ENCODE results near the gene FAT1.
A peak's percentile ranks its signal among the peaks of the same experiment; 100 is the strongest.

Gene FAT1

DNA sequence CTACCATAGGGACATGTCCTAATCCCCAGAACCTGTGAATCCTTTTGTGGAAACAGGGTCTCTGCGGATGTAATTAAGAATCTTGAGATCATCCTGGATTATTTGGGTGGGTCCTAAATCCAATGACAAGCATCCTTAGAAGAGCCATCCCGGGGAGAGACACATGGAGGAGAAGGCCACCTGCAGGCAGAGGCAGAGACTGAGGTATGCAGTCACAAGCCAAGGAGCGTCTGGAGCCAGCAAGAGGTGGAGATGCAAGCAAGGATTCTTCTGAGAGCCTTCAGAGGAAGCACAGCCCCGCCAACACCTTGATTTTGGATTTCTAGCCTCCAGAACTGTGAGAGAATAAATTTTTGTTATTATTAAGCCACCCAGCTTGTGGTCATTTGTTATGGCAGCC is 13.8 kb upstream of the FAT1 start:
- TF ChIP-seq, protein P1, sequence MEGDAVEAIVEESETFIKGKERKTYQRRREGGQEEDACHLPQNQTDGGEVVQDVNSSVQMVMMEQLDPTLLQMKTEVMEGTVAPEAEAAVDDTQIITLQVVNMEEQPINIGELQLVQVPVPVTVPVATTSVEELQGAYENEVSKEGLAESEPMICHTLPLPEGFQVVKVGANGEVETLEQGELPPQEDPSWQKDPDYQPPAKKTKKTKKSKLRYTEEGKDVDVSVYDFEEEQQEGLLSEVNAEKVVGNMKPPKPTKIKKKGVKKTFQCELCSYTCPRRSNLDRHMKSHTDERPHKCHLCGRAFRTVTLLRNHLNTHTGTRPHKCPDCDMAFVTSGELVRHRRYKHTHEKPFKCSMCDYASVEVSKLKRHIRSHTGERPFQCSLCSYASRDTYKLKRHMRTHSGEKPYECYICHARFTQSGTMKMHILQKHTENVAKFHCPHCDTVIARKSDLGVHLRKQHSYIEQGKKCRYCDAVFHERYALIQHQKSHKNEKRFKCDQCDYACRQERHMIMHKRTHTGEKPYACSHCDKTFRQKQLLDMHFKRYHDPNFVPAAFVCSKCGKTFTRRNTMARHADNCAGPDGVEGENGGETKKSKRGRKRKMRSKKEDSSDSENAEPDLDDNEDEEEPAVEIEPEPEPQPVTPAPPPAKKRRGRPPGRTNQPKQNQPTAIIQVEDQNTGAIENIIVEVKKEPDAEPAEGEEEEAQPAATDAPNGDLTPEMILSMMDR (IDR thresholded peaks at IDR 0.05; ENCODE audit: low read length, missing control alignments) = no peak
- DNase-seq (ENCODE audit: low read depth) = no peak
- no peak overlapping the region for H3K4me3 ChIP-seq (replicated peaks; ENCODE audit: low read depth, low read length)

DNA sequence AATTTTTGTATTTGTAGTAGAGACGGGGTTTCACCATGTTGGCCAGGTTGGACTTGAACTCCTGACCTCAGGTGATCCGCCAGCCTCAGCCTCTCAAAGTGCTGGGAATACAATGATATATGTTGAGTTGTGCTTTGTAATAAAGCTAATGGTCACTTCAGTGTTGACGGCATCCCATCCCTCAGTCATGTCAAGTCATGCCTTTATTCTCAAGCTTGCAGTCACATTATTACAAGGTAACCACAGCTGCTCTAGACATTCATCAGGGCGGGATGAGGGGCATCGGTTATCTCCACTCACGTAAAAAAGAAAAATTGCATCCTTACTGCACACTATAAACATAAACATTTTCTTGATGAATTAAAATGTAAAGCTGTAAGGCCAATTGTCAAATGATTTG is 12.8 kb upstream of the FAT1 start:
- TF ChIP-seq, protein P1 (IDR thresholded peaks at IDR 0.05; ENCODE audit: low read length, missing control alignments) = no peak
- DNase-seq (ENCODE audit: low read depth) = no peak
- no peak overlapping the region for H3K4me3 ChIP-seq (replicated peaks; ENCODE audit: low read depth, low read length)

DNA sequence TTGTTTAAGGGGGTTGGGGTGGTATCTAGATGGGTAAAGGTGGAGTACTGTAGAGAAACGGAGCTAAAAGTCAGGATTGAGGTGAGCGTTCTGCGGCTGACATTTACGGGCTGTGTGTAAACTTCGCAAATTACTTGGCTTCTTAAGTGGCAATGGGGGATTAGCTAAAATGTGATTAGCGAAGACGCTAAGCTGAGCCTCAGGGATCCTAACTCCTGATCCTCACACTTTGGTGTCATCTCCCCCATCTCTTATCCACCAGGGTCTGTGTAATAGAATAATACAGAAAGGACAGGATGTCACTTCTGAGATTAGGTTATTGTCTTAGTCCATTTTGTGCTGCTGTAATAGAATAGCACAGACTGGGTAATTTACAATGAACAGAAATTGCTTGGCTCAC is 10.6 kb upstream of the FAT1 start:
- TF ChIP-seq, protein P1 (IDR thresholded peaks at IDR 0.05; ENCODE audit: low read length, missing control alignments) = no peak
- no peak overlapping the region for H3K4me3 ChIP-seq (replicated peaks; ENCODE audit: low read depth, low read length)
- DNase-seq (ENCODE audit: low read depth) = no peak

DNA sequence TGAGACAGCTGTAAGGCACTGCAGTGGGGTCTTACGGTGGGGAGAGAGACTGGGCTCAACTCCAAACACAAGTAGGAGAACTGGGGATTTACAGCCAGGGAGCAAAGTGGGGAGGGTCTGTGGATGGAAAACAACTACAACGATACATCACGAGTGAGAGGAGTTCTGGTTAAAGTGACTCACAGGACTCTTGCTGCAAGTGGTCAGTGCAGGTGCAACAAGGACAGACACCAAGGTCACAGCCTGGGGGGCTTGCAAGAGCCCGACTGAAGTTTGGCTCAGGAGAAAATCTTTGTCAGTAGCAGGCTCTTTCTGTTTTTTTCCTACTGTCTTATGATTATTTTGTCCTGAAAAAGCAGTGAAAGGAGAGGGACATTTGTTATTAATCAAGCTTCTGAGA is 10.1 kb upstream of the FAT1 start:
- DNase-seq (ENCODE audit: low read depth) = no peak
- TF ChIP-seq, protein P1 (IDR thresholded peaks at IDR 0.05; ENCODE audit: low read length, missing control alignments) = no peak
- no peak overlapping the region for H3K4me3 ChIP-seq (replicated peaks; ENCODE audit: low read depth, low read length)

DNA sequence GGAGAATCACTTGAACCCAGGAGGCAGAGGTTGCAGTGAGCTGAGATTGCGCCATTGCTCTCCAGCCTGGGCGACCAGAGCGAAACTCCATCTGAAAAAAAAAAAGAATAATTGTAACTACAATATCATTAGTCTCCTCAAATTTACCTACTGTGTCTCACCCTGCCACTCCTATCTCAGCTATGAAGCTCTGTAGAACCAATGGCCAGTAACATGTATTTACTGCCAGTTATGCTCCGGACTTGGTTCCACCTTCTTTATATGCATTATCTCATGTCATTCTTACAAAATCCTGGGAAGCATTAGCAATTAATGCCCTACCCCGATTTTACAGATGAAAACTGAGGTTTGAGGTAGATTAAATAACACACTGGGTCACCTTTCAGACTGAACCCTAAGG is 7.0 kb upstream of the FAT1 start:
- DNase-seq (ENCODE audit: low read depth) = no peak
- H3K4me3 ChIP-seq (replicated peaks; ENCODE audit: low read depth, low read length) = no peak overlapping the region
- TF ChIP-seq, protein P1 (IDR thresholded peaks at IDR 0.05; ENCODE audit: low read length, missing control alignments) = no peak

DNA sequence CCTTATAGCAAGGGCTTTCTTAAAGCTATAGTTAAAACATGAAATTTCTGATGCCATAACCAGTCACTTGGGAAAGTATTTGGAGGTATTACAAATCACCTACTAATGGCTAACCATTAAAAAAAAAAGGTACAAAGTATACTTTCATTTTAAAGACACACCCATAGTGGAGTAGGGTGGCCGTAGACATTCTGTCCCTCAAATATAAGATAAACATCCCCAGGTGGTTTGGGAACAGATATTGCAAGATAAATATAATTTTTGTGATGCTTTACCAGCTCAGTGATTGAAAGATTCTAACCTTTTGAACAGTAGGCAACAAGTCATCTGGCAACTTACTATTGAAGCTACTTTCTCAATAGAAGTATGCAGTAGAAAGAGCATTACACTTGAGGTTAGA is 6.2 kb upstream of the FAT1 start:
- TF ChIP-seq, protein P1 (IDR thresholded peaks at IDR 0.05; ENCODE audit: low read length, missing control alignments) = no peak
- no peak for DNase-seq (ENCODE audit: low read depth)
- H3K4me3 ChIP-seq (replicated peaks; ENCODE audit: low read depth, low read length) = no peak overlapping the region

DNA sequence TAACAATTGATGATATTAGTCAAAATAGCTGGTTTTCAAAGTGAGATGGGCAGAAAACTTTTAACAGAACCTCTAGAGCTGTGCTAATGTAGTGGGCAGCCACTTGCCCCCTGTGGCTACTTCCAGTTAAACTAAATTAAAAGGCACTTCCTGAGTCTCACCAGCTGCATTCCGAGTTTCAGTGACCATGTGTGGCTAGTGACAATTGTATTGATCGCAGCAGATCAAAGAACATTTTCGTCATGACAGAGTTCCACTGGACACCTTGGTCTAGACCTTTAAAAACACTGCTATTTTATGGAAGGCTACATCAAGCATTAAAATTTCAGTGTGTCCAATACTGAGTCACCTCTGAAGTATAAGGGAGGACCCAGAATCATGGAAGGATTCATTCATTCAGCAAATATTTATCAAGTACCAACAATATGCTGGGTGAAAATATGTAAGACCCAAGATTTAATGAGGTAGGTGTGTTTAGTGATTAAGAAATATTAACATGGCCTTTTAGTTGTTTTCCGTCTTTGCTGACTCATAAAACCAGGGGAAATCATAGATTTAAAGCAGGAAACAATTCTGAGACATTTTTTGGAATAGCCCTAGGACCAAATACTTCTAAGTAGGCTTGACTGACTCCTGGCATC is 5.1 kb upstream of the FAT1 start:
- peak; percentile 25 for DNase-seq (ENCODE audit: low read depth)
- TF ChIP-seq, protein P1 (IDR thresholded peaks at IDR 0.05; ENCODE audit: low read length, missing control alignments) = no peak
- no peak overlapping the region for H3K4me3 ChIP-seq (replicated peaks; ENCODE audit: low read depth, low read length)

Data from fibroblast of pulmonary artery (primary cell).